Sciatic nerve (tissue), 2 donors: ENCODE data around the gene CAPN9. TPM values are rescaled to one million over a fixed set of nuclear protein-coding genes. Genes with fewer than 3 reads are reported as not detected.
"Not testable (repeated sequence)": the region's sequence is repeated elsewhere in the genome, so short reads cannot be mapped to it uniquely, and the experiment has no call there.

Experiments used
- ATAC-seq: fragments of 200-7000 bp; cut with Tn5 transposase; one replicate; pipeline ENCODE4 v1.9.1; 2020; ENCODE audit warnings: mild to moderate bottlenecking, moderate library complexity
- DNase-seq: peaks from one replicate; pipeline ENCODE4 v3.0.0-alpha.2; 2020; ENCODE audit warnings: low spot score
- intact Hi-C: fragments of 100-400 bp; cut with DNase I; formaldehyde crosslinking; loops from one replicate; pipeline ENCODE4 v1.14.2; 2022
- total RNA-seq: library from RNA; stranded (reverse); fragmentation: NEBNext Ultra II Directional; extraction: Animal tissue kit (Norgen Biotek cat#: 25700); gene quantifications from one replicate; pipeline ENCODE4 v1.2.1, GENCODE V29; 2021
- donor health status: DM: no; HTN: no; CAD: no.
- donor health status: DM: no; HTN: no; CAD: no.

Gene CAPN9
- total RNA-seq = 0.13 TPM

GRCh38 chr1:230747127-230747730 lies at the start of gene CAPN9:
Gene CAPN9 (plus strand): TSS chr1:230747388. CDS start chr1:230747497, 109 bp downstream.
- DNase-seq = no peak
- no peak for ATAC-seq
- intact Hi-C loops = no loop called here

GRCh38 chr1:230698130-230698529 lies 49.1 kb upstream of the CAPN9 start:
- intact Hi-C loops = loop anchor here (5.0 kb wide), 1 partner anchor 1499 kb away; no protein-coding TSS in a partner anchor
- DNase-seq = no peak
- no peak for ATAC-seq

GRCh38 chr1:230698964-230699363 lies 48.2 kb upstream of the CAPN9 start:
- ATAC-seq, DNase-seq: not testable (repeated sequence)
- intact Hi-C loops = loop anchor here (5.0 kb wide), 1 partner anchor 1498 kb away; no protein-coding TSS in a partner anchor

- ATAC-seq = no peak
Measured at GRCh38 chr1:230699716-230700115, 47.5 kb upstream of the CAPN9 start.

GRCh38 chr1:230700132-230700531 lies 47.1 kb upstream of the CAPN9 start:
- ATAC-seq (no peak), DNase-seq (no peak)
- intact Hi-C loops = no loop called here

More at GRCh38 chr1:230699716-230700115, 47.5 kb upstream of the CAPN9 start:
- DNase-seq = no peak
- intact Hi-C loops = loop anchor here (5.0 kb wide), 1 partner anchor 1498 kb away; no protein-coding TSS in a partner anchor

- no peak for ATAC-seq
- DNase-seq = no peak
- intact Hi-C loops = no loop called here
Measured at GRCh38 chr1:230701434-230701833, 45.8 kb upstream of the CAPN9 start.

GRCh38 chr1:230701895-230702768 lies 45.1 kb upstream of the CAPN9 start:
- DNase-seq = no peak

GRCh38 chr1:230702934-230703678 lies 44.1 kb upstream of the CAPN9 start:
- intact Hi-C loops = no loop called here
- DNase-seq = no peak
- ATAC-seq = peak; percentile 38

More at GRCh38 chr1:230701895-230702768, 45.1 kb upstream of the CAPN9 start:
- intact Hi-C loops = no loop called here
- ATAC-seq = no peak

GRCh38 chr1:230703679-230704385 lies 43.4 kb upstream of the CAPN9 start:
- intact Hi-C loops = no loop called here
- ATAC-seq = no peak
- no peak for DNase-seq

GRCh38 chr1:230704830-230705229 lies 42.4 kb upstream of the CAPN9 start:
- intact Hi-C loops = no loop called here
- no peak for ATAC-seq
- DNase-seq = no peak

GRCh38 chr1:230705289-230706019 lies 41.7 kb upstream of the CAPN9 start:
- DNase-seq = no peak
- intact Hi-C loops = no loop called here
- no peak for ATAC-seq

GRCh38 chr1:230706020-230706699 lies 41.0 kb upstream of the CAPN9 start:
- ATAC-seq (no peak), DNase-seq (no peak)

GRCh38 chr1:230706887-230707731 lies 40.1 kb upstream of the CAPN9 start:
- intact Hi-C loops = no loop called here
- DNase-seq (no peak), ATAC-seq (no peak)

More at GRCh38 chr1:230706020-230706699, 41.0 kb upstream of the CAPN9 start:
- intact Hi-C loops = no loop called here

- DNase-seq (no peak), ATAC-seq (no peak)
- intact Hi-C loops = no loop called here
Measured at GRCh38 chr1:230707732-230708630, 39.2 kb upstream of the CAPN9 start.

GRCh38 chr1:230708631-230709580 lies 38.3 kb upstream of the CAPN9 start:
- DNase-seq = no peak
- ATAC-seq = peak; percentile 52
- intact Hi-C loops = no loop called here
